Liver (tissue), 9 donors: ENCODE data around the gene IQGAP2. TPM values are rescaled to one million over a fixed set of nuclear protein-coding genes. Genes with fewer than 3 reads are reported as not detected.

Source experiments
- DNase-seq: peaks from one replicate; pipeline ENCODE4 v3.0.0-alpha.2; 2017; ENCODE audit warnings: low spot score
- H3K27ac ChIP-seq, 2 donors: one replicate each; pipeline ENCODE4 v1.7.0; 2013; ENCODE audit warnings: inconsistent platforms in 2 of 2, low read length in 2 of 2, control low read depth in 1 of 2, low read depth in 1 of 2, mild to moderate bottlenecking in 1 of 2
- H3K27me3 ChIP-seq, 4 donors: one replicate each; pipeline versions ENCODE4 v1.6.1 to v1.7.0; 2013; ENCODE audit warnings: low read length in 3 of 4, inconsistent platforms in 1 of 4, mild to moderate bottlenecking in 1 of 4, moderate library complexity in 1 of 4; ENCODE audit not compliant: control insufficient read depth in 4 of 4, insufficient read depth in 4 of 4
- H3K36me3 ChIP-seq, 4 donors: one replicate each; pipeline versions ENCODE4 v1.6.1 to v1.7.0; 2013; ENCODE audit warnings: low read length in 3 of 4, mild to moderate bottlenecking in 3 of 4, low read depth in 1 of 4, moderate library complexity in 1 of 4; ENCODE audit not compliant: control insufficient read depth in 4 of 4, insufficient read depth in 3 of 4
- H3K4me1 ChIP-seq, 4 donors: one replicate each; pipeline versions ENCODE4 v1.6.1 to v1.7.0; 2013; ENCODE audit warnings: low read length in 3 of 4, mild to moderate bottlenecking in 3 of 4, moderate library complexity in 1 of 4; ENCODE audit not compliant: control insufficient read depth in 4 of 4, insufficient read depth in 4 of 4
- H3K4me3 ChIP-seq, 3 donors: one replicate each; pipeline versions ENCODE4 v1.6.1 to v1.7.0; 2013; ENCODE audit warnings: low read length in 3 of 3, control low read depth in 1 of 3, low read depth in 1 of 3, mild to moderate bottlenecking in 1 of 3
- H3K9ac ChIP-seq, 2 donors: one replicate each; pipeline ENCODE4 v1.7.0; 2013; ENCODE audit warnings: low read length in 2 of 2, mild to moderate bottlenecking in 2 of 2, moderate library complexity in 2 of 2, control low read depth in 1 of 2, low read depth in 1 of 2
- H3K9me3 ChIP-seq, 4 donors: one replicate each; pipeline versions ENCODE4 v1.6.1 to v1.7.0; 2013; ENCODE audit warnings: low read length in 3 of 4; ENCODE audit not compliant: control insufficient read depth in 4 of 4
- ATF3 ChIP-seq: IDR thresholded peaks from 2 replicates; pipeline ENCODE4 v1.6.1; 2016; ENCODE audit warnings: antibody characterized with exemption
- CTCF ChIP-seq: fragments of 150-350 bp; IDR thresholded peaks from 2 replicates; pipeline ENCODE4 v1.5.1; 2017; ENCODE audit warnings: improper control_type of control experiment, low read depth, low read length; ENCODE audit not compliant: missing input control
- EGR1 ChIP-seq, 2 donors: IDR thresholded peaks; 2 replicates each; pipeline ENCODE4 v1.6.1; 2016 to 2018; ENCODE audit warnings: antibody characterized with exemption in 2 of 2, low read depth in 2 of 2
- FOXA2 ChIP-seq: IDR thresholded peaks from 2 replicates; pipeline ENCODE4 v1.6.1; 2016; ENCODE audit warnings: antibody characterized with exemption
- GABPA ChIP-seq, 2 donors: IDR thresholded peaks in 1 of 2; conservative IDR thresholded peaks in 1 of 2; 2 replicates each; pipeline ENCODE4 v1.6.1; 2016; ENCODE audit warnings: antibody characterized with exemption in 2 of 2, mild to moderate bottlenecking in 1 of 2, moderate library complexity in 1 of 2
- HNF4A ChIP-seq, 2 donors: conservative IDR thresholded peaks; 2 replicates each; pipeline ENCODE4 v1.6.1; 2016; ENCODE audit warnings: antibody characterized with exemption in 2 of 2, mild to moderate bottlenecking in 2 of 2
- HNF4G ChIP-seq: IDR thresholded peaks from 2 replicates; pipeline ENCODE4 v1.6.1; 2016; ENCODE audit warnings: antibody characterized with exemption
- JUND ChIP-seq, 2 donors: IDR thresholded peaks; 2 replicates each; pipeline ENCODE4 v1.6.1; 2016; ENCODE audit warnings: antibody characterized with exemption in 2 of 2
- MAX ChIP-seq: IDR thresholded peaks from 2 replicates; pipeline ENCODE4 v1.6.1; 2016; ENCODE audit warnings: antibody characterized with exemption
- NR2F2 ChIP-seq: IDR thresholded peaks from 2 replicates; pipeline ENCODE4 v1.6.1; 2016; ENCODE audit warnings: antibody characterized with exemption
- RAD21 ChIP-seq, 2 donors: IDR thresholded peaks; 2 replicates each; pipeline ENCODE4 v1.6.1; 2016; ENCODE audit warnings: antibody characterized with exemption in 2 of 2, mild to moderate bottlenecking in 2 of 2
- RXRA ChIP-seq, 2 donors: IDR thresholded peaks; 2 replicates each; pipeline ENCODE4 v1.6.1; 2017 to 2018; ENCODE audit warnings: antibody characterized with exemption in 2 of 2, mild to moderate bottlenecking in 1 of 2
- SP1 ChIP-seq: IDR thresholded peaks from 2 replicates; pipeline ENCODE4 v1.6.1; 2018; ENCODE audit warnings: antibody characterized with exemption, mild to moderate bottlenecking
- TAF1 ChIP-seq: conservative IDR thresholded peaks from 2 replicates; pipeline ENCODE4 v1.6.1; 2016; ENCODE audit warnings: antibody characterized with exemption, mild to moderate bottlenecking
- YY1 ChIP-seq: IDR thresholded peaks from 2 replicates; pipeline ENCODE4 v1.6.1; 2016; ENCODE audit warnings: antibody characterized with exemption, mild to moderate bottlenecking
- ZBTB33 ChIP-seq: IDR thresholded peaks from 2 replicates; pipeline ENCODE4 v1.6.1; 2016; ENCODE audit warnings: antibody characterized with exemption
- WGBS: extraction: QIAGEN DNeasy Blood & Tissue Kit; methylation state at CpG from one replicate; pipeline ENCODE4 v1.1.7; 2013; 5-methylcytosine and 5-hydroxymethylcytosine counted together
- polyA plus RNA-seq, 2 donors: library from polyadenylated mRNA; stranded (reverse) in 1 of 2; unstranded in 1 of 2; fragments of 200-250 nt in 1 of 2; fragments of >200 nt in 1 of 2; fragmentation: Nextera tagmentation in 1 of 2; extraction: Ambion mirVana in 1 of 2; gene quantifications; one replicate each; pipeline versions ENCODE4 v1.2.1 to v1.2.3, GENCODE V29; 2013 to 2015
- total RNA-seq, 2 donors: library from RNA; depleted of rRNA; stranded (reverse); fragments of >200 nt; gene quantifications; one replicate each; pipeline ENCODE4 v1.2.3, GENCODE V29; 2014
- donor health status: healthy.
- donor health status: healthy.
- donor health status: healthy.
- donor health status: healthy.
- donor health status: healthy.

IQGAP2 gene
- total and polyA plus RNA-seq, 4 donors = 41.5 to 205 (median 102) TPM

- DNase-seq = no peak
- 71% methylated on average over 2 of the region's 2 CpGs for WGBS
- H3K9me3 ChIP-seq = no peaks in the 10 kb centered on the region
Observed at GRCh38 chr5:76525956-76526355, 122.9 kb downstream of the IQGAP2 start.

GRCh38 chr5:76526950-76527583 is 124.0 kb downstream of the IQGAP2 start:
- TF ChIP-seq CTCF (no peak), HNF4A (conservative IDR thresholded peaks at IDR 0.05) (no peak), SP1 (no peak), EGR1 (IDR thresholded peaks at IDR 0.05; ENCODE audit: low read depth in 2 of 2) (no peak), GABPA (IDR thresholded peaks at IDR 0.05 in 1 of 2, conservative IDR thresholded peaks at IDR 0.05 in 1 of 2) (no peak), HNF4G (no peak), RAD21 (IDR thresholded peaks at IDR 0.05) (no peak)
- no peaks in the 10 kb centered on the region for H3K36me3 ChIP-seq
- no peak overlapping the region for H3K9ac ChIP-seq
- no peaks in the 10 kb centered on the region for H3K27me3 ChIP-seq
- H3K4me1 ChIP-seq = peaks cover 0 to 23% (median 6%) of the 10 kb centered on the region in 4 donors
- no peak for DNase-seq
- H3K9me3 ChIP-seq = no peaks in the 10 kb centered on the region
- WGBS = 66% methylated on average over 2 of the region's 2 CpGs
- no peak overlapping the region for H3K27ac ChIP-seq
- H3K4me3 ChIP-seq = no peak overlapping the region

More at GRCh38 chr5:76525956-76526355, 122.9 kb downstream of the IQGAP2 start:
- no peaks in the 10 kb centered on the region for H3K36me3 ChIP-seq
- no peak overlapping the region for H3K27ac ChIP-seq
- H3K27me3 ChIP-seq = no peaks in the 10 kb centered on the region
- TF ChIP-seq RXRA (IDR thresholded peaks at IDR 0.05) (no peak), EGR1 (IDR thresholded peaks at IDR 0.05; ENCODE audit: low read depth in 2 of 2) (no peak), CTCF (no peak), ATF3 (no peak), FOXA2 (no peak), JUND (IDR thresholded peaks at IDR 0.05) (no peak), MAX (no peak), NR2F2 (no peak), ZBTB33 (no peak), GABPA (IDR thresholded peaks at IDR 0.05 in 1 of 2, conservative IDR thresholded peaks at IDR 0.05 in 1 of 2) (no peak), YY1 (no peak), TAF1 (no peak), SP1 (no peak), HNF4A (conservative IDR thresholded peaks at IDR 0.05) (no peak)
- no peak overlapping the region for H3K4me3 ChIP-seq
- peaks cover 0 to 30% (median 8%) of the 10 kb centered on the region in 4 donors for H3K4me1 ChIP-seq
- H3K9ac ChIP-seq = no peak overlapping the region
